NCI-H2107 treated with DMSO at 0.1 percent for 48 hours (cell line): ENCODE measurements around the gene LRRC36.

Experiments used
- DNase-seq: peaks from one replicate; lab custom pipeline; 2025; ENCODE audit not compliant: unreplicated experiment; lab: John Stamatoyannopoulos, UW

LRRC36 gene

GRCh38 chr16:67389911-67390815, 63.5 kb downstream of the LRRC36 start:
- DNase-seq, result no peak

- DNase-seq, result no peak
Observed at GRCh38 chr16:67390816-67391423, 64.3 kb downstream of the LRRC36 start.

- DNase-seq, result peak; percentile 41
Observed at GRCh38 chr16:67391424-67392300, 65.0 kb downstream of the LRRC36 start.

- DNase-seq, result no peak
Observed at GRCh38 chr16:67392301-67393059, 65.9 kb downstream of the LRRC36 start.

- DNase-seq, result no peak
Observed at GRCh38 chr16:67393111-67393787, 66.6 kb downstream of the LRRC36 start, which contains the start of gene TPPP3. TPPP3 (minus strand) TSS chr16:67393498; CDS start chr16:67391111, 2,387 bp downstream.

- DNase-seq, result no peak
Observed at GRCh38 chr16:67393788-67394154, 67.2 kb downstream of the LRRC36 start.

- DNase-seq, result no peak
Observed at GRCh38 chr16:67394155-67395104, 67.8 kb downstream of the LRRC36 start.

- no peak for DNase-seq
Observed at GRCh38 chr16:67395105-67395457, 68.5 kb downstream of the LRRC36 start.

GRCh38 chr16:67395458-67396158, 69.0 kb downstream of the LRRC36 start:
- DNase-seq, result peak; percentile 98

- peak; percentile 90 for DNase-seq
Observed at GRCh38 chr16:67396159-67397035, 69.8 kb downstream of the LRRC36 start.

- no peak for DNase-seq
Observed at GRCh38 chr16:67397036-67397801, 70.6 kb downstream of the LRRC36 start.

- peak; percentile 31 for DNase-seq
Observed at GRCh38 chr16:67397812-67398545, 71.4 kb downstream of the LRRC36 start.

- DNase-seq, result no peak
Observed at GRCh38 chr16:67398546-67399217, 72.1 kb downstream of the LRRC36 start.

- DNase-seq, result no peak
Observed at GRCh38 chr16:67399218-67399733, 72.7 kb downstream of the LRRC36 start.
